Measurements from ENCODE around the gene BTG1.

BTG1 gene

GRCh38 chr12:92132288-92132687 lies 13.4 kb downstream of the BTG1 start:
- DNase-seq, result no peak

- DNase-seq, result no peak
Observed at GRCh38 chr12:92130999-92131398, 14.6 kb downstream of the BTG1 start.

GRCh38 chr12:92129609-92130008 lies 16.0 kb downstream of the BTG1 start:
- no peak for DNase-seq

GRCh38 chr12:92128612-92129011 lies 17.0 kb downstream of the BTG1 start:
- DNase-seq, result no peak

DNA sequence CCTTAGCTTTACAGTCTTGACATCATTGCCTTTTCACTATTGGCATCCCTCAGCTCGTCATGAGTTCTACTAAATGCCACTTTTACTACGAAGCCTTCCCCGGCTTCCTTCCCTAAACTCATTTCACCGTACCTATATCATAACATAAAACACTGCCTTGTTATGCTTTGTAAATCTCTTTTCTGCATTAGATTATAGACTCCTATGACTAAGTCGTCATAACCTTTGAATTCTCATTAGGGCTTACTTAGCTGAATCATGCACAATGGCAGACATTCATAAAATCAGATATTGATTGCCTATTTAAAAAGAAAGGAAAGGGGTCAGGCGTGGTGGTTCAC lies 21.0 kb downstream of the BTG1 start:
- DNase-seq, result no peak

- DNase-seq, result no peak
Observed at GRCh38 chr12:92123780-92124688, 21.6 kb downstream of the BTG1 start.

- DNase-seq, result no peak
Observed at GRCh38 chr12:92122941-92123779, 22.5 kb downstream of the BTG1 start.

GRCh38 chr12:92121826-92122225 lies 23.8 kb downstream of the BTG1 start:
- DNase-seq, result no peak

- DNase-seq, result no peak
Observed at GRCh38 chr12:92118826-92119536, 26.7 kb downstream of the BTG1 start.

DNA sequence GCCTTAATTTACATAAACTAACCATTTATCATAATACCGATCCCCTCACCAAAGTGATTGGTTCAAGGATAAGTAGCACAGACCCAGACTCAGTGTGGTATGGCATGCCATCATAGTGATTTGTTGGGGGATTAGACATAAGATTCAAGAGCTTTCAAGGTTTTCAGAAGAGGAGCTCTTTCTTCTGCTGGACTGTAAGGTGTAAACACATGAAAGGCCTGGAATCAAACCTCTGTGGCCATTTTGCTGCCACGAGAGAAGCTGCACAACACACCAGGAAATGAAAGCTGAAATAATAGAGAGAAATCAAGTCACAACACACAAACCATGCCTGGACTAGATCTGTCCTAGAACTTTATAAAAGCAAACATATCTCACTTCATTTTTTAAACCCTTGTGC lies 30.8 kb downstream of the BTG1 start:
- DNase-seq, result no peak

GRCh38 chr12:92111256-92111655 lies 34.4 kb downstream of the BTG1 start:
- no peak for DNase-seq

DNA sequence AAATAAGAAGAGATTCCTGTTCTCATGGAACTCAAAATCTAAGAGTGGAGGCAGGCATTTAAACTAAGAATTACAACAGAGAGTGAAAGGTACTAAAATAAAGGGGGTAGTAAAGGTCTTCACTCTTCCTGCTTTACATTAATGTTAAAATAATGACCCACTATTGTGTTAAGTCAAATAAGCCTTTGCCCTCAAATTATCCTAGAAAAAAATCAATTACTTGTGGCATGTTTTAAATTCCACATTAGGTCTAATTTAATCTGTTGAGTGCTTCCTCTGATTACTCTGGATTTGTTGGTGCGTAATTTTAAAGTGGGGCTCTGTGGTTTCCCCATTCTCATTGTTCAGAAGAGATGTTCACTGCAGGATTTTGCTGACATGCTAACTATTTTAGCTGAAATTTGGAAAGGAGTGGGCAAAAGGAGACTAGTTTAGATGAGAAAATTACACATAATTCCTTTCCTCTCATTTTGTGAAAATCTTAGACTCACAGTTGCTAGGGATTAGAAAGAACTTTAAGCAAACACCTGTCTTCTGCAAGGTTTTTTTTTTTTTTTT lies 35.5 kb downstream of the BTG1 start:
- DNase-seq, result no peak

DNA sequence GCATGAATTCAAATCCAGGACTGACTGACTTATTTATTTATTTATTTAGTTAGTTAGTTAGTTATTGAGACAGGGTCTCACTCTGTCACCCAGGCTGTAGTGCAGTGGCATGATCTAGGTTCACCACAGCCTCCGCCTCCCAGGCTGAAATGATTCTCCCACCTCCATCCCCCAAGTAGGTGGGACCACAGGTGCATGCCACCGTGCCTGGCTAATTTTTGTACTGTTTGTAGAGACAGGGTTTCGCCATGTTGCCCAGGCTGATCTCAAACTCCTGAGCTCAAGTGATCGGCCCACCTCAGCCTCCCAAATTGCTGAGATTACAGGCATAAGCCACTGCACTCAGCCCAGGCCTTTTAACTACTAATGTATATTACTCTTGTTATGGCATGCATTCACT lies 36.0 kb downstream of the BTG1 start:
- no peak for DNase-seq

DNA sequence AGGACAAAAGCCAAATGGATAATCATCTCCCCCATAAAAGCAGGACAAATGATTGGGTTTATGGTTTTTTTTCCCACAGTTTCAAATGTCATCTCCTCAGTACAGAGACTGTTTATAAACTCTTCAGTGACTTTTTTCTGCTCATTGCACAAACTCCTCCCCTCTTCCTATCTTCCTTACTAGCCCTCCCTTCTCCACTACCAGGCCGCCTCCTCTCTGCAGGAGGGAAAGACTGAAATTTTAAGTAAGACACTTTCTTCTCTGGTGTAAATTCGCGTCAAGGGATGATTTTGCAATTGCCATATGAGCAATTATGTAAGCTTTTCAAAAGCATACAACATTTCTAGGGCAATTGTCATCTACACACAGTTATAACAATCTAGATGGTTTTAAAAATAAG lies 37.0 kb downstream of the BTG1 start:
- DNase-seq, result no peak

DNA sequence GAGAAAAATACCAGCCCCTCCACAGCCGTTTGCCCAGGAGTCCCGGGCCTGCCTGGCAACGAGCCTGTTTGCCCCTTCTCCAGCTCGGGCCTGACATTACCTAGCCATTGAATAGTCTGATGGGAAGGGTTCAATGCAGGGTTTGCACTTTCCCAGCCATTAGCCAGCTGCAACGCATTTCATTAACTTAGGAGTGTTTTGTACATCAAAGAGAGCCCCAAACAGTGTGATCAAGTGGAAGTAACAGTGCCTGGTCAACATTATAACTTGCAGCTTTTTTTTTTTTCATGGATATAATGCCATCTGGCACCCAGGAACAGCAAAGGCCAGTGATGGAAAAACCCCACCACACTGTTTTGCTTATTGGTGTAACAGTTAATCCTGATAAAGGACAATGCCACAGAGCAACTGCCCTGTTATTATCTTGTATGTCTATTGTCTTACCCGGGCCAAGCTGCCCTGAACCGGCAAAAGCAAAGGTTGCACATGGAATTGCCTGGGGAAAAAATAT lies 38.0 kb downstream of the BTG1 start:
- no peak for DNase-seq

- no peak for DNase-seq
Observed at GRCh38 chr12:92107094-92107493, 38.6 kb downstream of the BTG1 start.

DNA sequence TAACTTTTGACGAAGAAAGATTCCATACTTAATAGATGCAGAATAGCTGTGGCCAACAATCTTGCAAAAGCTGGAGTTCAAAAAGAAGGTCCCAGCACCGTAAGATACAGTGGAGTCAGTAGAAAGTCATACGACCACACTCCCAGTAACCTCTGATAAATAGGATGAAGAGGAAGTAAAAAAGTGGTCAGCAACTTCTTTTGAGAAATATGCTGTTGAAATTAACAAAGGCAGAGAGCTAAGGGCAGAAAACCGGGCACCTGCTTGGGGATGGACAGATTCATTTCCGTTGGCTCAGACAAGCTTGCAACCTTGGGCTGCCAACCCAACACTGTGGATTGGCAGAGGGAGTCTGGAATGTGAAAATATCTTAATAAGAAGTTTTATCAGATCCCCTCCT lies 40.0 kb downstream of the BTG1 start:
- no peak for DNase-seq

DNA sequence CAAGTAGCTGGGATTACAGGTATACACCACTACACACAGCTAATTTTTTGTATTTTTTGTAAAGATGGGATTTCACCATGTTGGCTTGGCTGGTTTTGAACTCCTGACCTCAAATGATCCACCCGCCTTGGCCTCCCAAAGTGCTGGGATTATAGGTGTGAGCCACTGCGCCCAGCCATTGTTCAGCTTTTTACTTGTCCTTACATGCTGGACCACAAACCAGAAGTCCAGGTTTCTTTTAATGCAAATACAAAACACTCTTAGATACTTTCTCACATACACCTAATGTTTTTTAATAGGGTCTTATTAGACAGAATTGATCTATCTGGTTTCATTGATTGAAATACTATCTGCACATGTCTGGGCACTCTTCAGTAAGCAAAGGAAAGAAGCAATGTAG lies 40.5 kb downstream of the BTG1 start:
- DNase-seq, result no peak

- no peak for DNase-seq
Observed at GRCh38 chr12:92102606-92103005, 43.0 kb downstream of the BTG1 start.

DNA sequence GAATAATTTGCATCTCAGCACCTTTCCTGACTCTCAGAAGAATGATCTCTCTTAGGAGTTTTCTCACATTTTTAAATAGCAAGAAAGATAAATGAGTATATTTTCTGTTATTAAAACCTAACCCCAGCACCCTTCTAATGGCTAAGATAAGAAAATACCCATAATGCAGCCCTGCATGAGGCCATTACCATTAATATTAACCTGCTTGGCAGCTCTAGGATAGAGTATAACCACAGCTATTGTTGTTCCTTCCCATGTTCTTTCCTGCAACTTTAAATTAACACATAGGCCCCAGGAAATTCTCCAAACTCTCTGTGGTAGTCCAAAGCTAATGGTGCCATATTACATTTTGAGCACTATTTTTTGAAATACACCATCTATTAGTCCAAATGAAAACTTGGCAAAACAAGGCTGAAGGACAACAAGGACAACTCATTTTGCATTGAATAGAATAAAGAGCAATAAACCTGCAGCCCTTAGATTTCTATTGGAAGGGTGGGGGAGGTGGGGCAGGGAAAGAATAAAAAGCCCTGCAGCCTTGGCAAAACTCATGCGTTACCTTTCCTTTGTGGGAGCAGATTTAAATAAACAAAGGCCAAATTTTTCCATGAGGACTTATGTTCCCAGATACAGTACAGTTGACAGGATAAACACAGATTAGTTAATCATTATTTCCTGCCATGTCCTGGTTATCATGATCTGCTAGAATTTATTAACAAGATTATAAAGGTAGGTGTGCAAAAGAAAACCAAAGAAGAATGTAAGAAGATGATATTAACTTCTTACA lies 46.9 kb downstream of the BTG1 start:
- DNase-seq, result no peak

DNA sequence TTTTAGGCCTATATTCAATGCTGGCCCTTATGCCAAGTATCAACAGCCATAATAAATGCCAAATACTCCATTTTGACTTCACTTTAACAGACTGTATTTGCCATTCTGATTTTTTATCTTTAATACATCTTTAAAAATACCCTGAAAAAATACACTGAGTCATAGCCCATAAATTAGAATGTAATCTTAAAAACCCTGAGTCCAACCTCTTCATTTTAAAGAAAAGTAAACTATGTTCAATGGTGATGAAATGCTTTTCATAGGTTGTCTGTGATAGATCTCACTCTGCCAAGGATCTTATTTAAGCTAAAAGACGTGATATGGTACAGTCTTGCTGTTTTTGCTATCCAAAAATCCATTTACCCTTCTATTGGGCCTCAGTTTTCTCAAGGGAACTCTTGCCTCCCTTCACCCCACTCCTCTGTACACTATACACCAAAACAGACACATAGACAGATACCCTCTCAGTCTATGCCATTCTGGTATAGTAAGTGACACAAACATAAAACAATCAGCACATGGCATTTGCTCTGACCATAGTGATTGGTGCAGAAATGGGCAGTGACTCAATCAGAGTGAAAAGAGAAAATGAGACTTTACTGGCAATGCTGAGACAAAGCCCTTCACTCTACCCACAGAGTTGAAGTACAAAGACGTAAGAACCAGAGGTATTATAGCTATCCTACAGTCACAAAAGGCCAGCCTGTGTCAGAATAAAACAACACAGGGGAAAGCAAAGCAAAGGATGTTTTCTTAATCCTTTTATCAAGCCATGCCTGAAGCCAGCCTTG lies 49.1 kb downstream of the BTG1 start:
- DNase-seq, result no peak
